Mucosa of rectum (tissue), 2 donors: Measurements from ENCODE around the gene CCDC14.

Experiments used
- H3K27ac ChIP-seq, 2 donors: one replicate each; pipeline ENCODE4 v1.7.0; 2013; ENCODE audit warnings: inconsistent platforms in 2 of 2, low read depth in 2 of 2, low read length in 2 of 2
- H3K27me3 ChIP-seq, 2 donors: one replicate each; pipeline ENCODE4 v1.7.0; 2013; ENCODE audit warnings: low read length in 2 of 2; ENCODE audit not compliant: control insufficient read depth in 2 of 2, insufficient read depth in 2 of 2
- H3K36me3 ChIP-seq, 2 donors: one replicate each; pipeline ENCODE4 v1.7.0; 2013; ENCODE audit warnings: low read length in 2 of 2; ENCODE audit not compliant: control insufficient read depth in 2 of 2, insufficient read depth in 2 of 2
- H3K4me1 ChIP-seq, 2 donors: one replicate each; pipeline ENCODE4 v1.7.0; 2013; ENCODE audit warnings: low read length in 2 of 2, mild to moderate bottlenecking in 1 of 2; ENCODE audit not compliant: control insufficient read depth in 2 of 2, insufficient read depth in 2 of 2
- H3K4me3 ChIP-seq, 2 donors: one replicate each; pipeline ENCODE4 v1.7.0; 2013; ENCODE audit warnings: low read length in 2 of 2
- H3K9ac ChIP-seq, 2 donors: one replicate each; pipeline ENCODE4 v1.7.0; 2013; ENCODE audit warnings: low read length in 2 of 2, low read depth in 1 of 2, mild to moderate bottlenecking in 1 of 2
- H3K9me3 ChIP-seq, 2 donors: one replicate each; pipeline ENCODE4 v1.7.0; 2013; ENCODE audit warnings: low read length in 2 of 2; ENCODE audit not compliant: control insufficient read depth in 2 of 2
- donor health status: healthy.
- donor health status: Normal muscosa, but diverticular disease.

The CCDC14 gene

DNA sequence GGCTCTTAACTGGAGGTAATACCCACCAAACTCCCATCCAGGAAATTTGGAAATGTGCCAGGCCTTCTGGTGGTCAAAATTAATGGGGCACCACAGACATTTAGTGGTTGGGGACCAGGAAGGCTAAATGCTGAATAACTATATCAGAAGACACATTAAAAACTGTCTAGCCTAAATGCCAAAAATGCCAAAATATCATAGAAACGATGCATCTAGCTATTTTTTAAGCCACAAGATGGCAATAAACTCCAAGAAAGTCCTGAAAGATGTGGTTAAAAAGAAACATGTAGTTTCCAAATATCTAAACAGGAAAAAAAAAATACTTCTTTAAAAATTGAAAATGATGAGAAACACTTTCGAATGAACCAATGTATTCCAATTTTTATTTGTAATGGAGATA is 19.9 kb downstream of the CCDC14 start:
- Histone ChIP-seq H3K9ac (no peak overlapping the region), H3K36me3 (peaks cover 17 to 19% of the 10 kb centered on the region in 2 donors), H3K9me3 (no peaks in the 10 kb centered on the region), H3K4me3 (no peak overlapping the region), H3K27ac (no peak overlapping the region), H3K27me3 (no peaks in the 10 kb centered on the region), H3K4me1 (peaks cover 0 to 8% of the 10 kb centered on the region in 2 donors)

DNA sequence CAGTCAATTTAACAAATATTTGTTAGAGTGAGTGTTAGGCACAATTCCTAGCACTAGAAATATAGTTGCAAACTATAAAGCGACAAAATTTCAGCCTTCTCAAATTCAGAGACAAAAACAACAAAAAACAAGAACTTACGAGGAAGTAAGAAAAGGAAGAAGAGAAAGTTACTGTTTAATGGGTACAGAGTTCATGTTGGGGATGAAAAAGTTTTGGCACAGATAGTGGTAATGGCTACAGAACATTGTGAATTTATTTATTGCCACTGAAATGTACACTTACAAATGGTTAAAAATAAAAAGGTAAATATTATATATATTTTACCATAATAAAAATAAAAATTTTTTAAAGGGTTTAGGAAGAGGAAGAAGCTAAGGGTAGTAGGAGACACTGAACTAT is 21.3 kb downstream of the CCDC14 start:
- Histone ChIP-seq H3K27ac (no peak overlapping the region), H3K4me1 (peaks cover 0 to 8% of the 10 kb centered on the region in 2 donors), H3K9me3 (no peaks in the 10 kb centered on the region), H3K9ac (no peak overlapping the region), H3K27me3 (no peaks in the 10 kb centered on the region), H3K36me3 (peaks cover 16 to 18% of the 10 kb centered on the region in 2 donors), H3K4me3 (no peak overlapping the region)

DNA sequence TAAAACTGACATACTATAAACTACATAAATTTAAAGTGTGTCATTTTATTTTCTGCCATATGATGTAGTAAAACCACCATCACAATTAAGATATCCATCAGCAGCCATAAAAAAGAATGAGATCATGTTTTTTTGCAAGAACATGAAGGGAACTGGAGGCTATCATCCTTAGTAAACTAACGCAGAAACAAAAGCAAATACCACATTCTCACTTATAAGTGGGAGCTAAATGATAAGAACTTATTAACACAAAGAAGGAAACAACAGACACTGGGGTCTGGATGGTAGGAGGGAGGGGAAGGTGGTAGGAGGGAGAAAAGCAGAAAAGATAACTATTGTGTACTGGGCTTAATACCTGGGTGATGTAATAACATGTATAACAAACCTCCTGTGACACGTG is 24.6 kb downstream of the CCDC14 start:
- Histone ChIP-seq H3K4me1 (peaks cover 0 to 8% of the 10 kb centered on the region in 2 donors), H3K9me3 (no peaks in the 10 kb centered on the region), H3K4me3 (no peak overlapping the region), H3K27ac (no peak overlapping the region), H3K27me3 (no peaks in the 10 kb centered on the region), H3K9ac (no peak overlapping the region), H3K36me3 (peaks cover 4 to 6% of the 10 kb centered on the region in 2 donors)

DNA sequence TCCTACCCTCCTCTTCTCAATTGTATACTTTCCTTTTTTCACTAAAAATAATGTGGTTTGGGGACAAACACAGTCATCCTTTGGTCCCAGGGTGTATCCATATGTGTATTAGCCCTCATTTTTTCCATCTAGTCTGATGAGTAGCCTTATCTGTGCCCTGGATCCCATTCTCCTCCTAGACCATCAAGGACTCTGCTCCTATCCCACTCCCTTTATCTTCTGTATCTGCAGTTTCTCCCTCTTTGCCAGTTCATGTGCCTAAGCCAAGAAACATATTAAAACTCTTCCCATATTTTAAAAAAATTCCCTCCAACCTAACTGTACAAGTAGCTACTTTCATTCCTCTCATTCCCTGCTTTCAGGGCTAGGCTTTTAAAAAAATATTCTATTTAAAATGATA is 25.2 kb downstream of the CCDC14 start:
- H3K9ac ChIP-seq: no peak overlapping the region
- peaks cover 6 to 8% of the 10 kb centered on the region in 2 donors for H3K36me3 ChIP-seq
- H3K4me1 ChIP-seq: peaks cover 0 to 6% of the 10 kb centered on the region in 2 donors
- no peaks in the 10 kb centered on the region for H3K9me3 ChIP-seq
- no peak overlapping the region for H3K27ac ChIP-seq
- H3K4me3 ChIP-seq: no peak overlapping the region
- no peaks in the 10 kb centered on the region for H3K27me3 ChIP-seq

DNA sequence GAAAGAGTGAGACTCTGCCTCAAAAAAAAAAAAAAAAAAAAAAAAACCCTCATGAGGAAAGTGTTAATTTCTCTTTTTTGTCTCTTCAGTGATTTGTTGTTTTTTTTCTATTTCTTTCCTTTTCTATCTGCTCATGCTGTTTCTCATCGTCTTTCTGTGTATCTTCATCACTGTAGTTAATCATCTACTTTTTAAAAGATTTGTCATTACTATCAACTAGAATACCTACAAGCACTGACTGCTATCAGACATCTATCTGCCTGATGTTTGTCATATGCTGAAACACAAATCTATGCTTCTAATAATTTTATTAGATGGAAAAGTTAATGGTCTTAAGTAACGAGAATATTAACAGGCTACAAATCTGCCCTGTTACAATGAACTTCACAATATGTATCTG is 26.8 kb downstream of the CCDC14 start:
- no peak overlapping the region for H3K27ac ChIP-seq
- peaks cover 0 to 4% of the 10 kb centered on the region in 2 donors for H3K4me1 ChIP-seq
- H3K27me3 ChIP-seq: no peaks in the 10 kb centered on the region
- peaks cover 16% of the 10 kb centered on the region in 2 donors for H3K36me3 ChIP-seq
- H3K9ac ChIP-seq: no peak overlapping the region
- no peak overlapping the region for H3K4me3 ChIP-seq
- H3K9me3 ChIP-seq: no peaks in the 10 kb centered on the region

DNA sequence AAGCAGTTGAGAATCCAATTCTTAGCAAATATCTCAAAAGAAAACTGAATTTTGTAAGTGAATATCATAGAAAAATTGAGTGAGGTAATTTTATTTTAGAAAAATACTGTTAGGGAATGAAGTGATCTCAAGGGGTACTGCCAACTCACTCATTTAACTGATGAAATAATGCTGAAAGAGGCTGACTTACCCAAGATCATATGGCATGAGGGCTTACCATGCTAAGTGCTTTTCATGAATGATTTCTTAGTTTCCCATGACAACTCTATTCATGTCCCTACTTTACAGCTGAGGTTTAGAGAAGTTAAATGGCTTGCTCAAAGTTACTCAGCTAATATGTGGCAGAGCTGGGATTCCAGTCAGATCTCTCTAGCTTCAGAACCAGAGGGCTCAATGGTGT is 30.6 kb downstream of the CCDC14 start:
- H3K9ac ChIP-seq: no peak overlapping the region
- no peak overlapping the region for H3K27ac ChIP-seq
- H3K9me3 ChIP-seq: no peaks in the 10 kb centered on the region
- H3K36me3 ChIP-seq: peaks cover 19 to 20% of the 10 kb centered on the region in 2 donors
- H3K4me3 ChIP-seq: no peak overlapping the region
- no peaks in the 10 kb centered on the region for H3K4me1 ChIP-seq
- no peaks in the 10 kb centered on the region for H3K27me3 ChIP-seq

DNA sequence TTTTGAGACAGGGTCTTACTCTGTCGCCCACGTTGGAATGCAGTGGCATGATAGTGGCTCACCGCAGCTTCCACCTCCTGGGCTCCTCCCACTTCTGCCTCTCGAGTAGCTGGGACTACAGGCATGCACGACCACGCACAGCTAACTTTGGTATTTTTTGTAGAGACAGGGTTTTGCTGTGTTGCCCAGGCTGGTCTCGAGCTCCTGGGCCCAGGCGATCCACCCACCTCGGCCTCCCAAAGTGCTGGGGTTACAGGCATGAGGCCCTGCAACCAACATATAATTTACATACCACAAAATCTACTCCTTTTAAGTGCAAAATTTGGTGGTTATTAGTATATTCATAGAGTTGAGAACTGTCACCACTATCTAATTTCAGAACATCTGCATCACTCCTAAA is 31.7 kb downstream of the CCDC14 start:
- no peaks in the 10 kb centered on the region for H3K9me3 ChIP-seq
- H3K27me3 ChIP-seq: no peaks in the 10 kb centered on the region
- H3K4me1 ChIP-seq: no peaks in the 10 kb centered on the region
- peaks cover 21 to 24% of the 10 kb centered on the region in 2 donors for H3K36me3 ChIP-seq
- H3K4me3 ChIP-seq: no peak overlapping the region
- H3K27ac ChIP-seq: no peak overlapping the region
- no peak overlapping the region for H3K9ac ChIP-seq

DNA sequence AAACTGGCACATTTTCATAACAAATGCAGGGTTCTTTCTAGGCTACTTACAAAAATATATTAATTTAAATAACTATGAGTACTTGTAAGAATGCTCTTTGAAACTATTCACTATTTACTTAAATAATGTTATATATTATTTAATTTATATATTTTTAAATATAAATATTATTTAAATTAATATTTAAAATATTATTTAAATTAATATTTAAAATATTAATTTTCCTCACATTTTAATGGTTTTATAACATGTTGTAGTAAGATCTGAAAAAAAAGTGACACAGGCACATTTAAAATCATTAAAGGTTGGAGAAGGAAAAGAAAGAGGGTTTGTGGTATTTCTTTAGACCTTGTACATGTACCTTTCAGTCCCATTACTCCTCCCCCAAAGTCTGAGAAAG is 34.6 kb downstream of the CCDC14 start:
- H3K27ac ChIP-seq: no peak overlapping the region
- no peaks in the 10 kb centered on the region for H3K4me1 ChIP-seq
- peaks cover 15 to 22% of the 10 kb centered on the region in 2 donors for H3K36me3 ChIP-seq

DNA sequence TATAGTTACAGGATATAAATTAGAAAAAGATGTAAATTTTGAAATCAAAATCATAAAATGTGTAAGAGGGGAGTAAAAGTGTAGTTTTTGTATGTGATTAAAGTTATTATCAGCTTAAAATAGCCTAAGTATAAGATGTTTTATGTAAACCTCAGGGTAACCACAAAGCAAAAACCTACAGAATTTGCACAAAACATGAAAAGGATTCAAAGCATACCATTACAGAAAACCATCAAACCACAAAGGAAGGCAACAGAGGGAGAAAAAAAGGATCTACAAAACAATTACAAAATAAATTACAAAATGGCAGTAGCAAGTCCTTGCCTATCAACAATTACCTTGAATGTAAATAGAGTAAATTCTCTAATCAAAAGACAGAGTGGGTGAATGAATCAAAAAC is 40.2 kb downstream of the CCDC14 start:
- no peak overlapping the region for H3K27ac ChIP-seq
- H3K36me3 ChIP-seq: peaks cover 19 to 27% of the 10 kb centered on the region in 2 donors
- no peaks in the 10 kb centered on the region for H3K27me3 ChIP-seq
- no peak overlapping the region for H3K4me3 ChIP-seq
- H3K9ac ChIP-seq: no peak overlapping the region
- peaks cover 0 to 10% of the 10 kb centered on the region in 2 donors for H3K9me3 ChIP-seq
- H3K4me1 ChIP-seq: no peaks in the 10 kb centered on the region

More for the DNA sequence above, 34.6 kb downstream of the CCDC14 start:
- Histone ChIP-seq H3K9me3 (no peaks in the 10 kb centered on the region), H3K27me3 (no peaks in the 10 kb centered on the region), H3K4me3 (no peak overlapping the region), H3K9ac (no peak overlapping the region)

DNA sequence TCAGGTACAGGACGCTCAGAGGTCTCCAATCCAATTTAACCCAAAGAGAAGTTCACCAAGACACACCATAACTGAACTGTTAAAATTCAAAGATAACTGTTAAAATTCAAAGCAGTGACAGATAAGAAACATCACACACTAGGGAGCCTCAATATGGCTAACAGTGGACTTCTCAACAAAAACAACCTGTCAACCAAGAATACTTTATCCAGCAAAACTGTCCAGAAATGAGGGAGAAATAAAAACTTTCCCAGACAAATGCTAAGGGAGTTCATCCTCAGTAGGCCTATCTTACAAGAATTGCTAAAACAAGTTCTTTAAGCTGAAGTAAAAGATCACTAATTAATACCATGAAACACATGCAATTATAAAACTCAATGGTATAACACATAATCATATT is 40.6 kb downstream of the CCDC14 start:
- Histone ChIP-seq H3K9me3 (peaks cover 0 to 10% of the 10 kb centered on the region in 2 donors), H3K27ac (no peak overlapping the region), H3K4me3 (no peak overlapping the region), H3K4me1 (no peaks in the 10 kb centered on the region), H3K36me3 (peaks cover 18 to 27% of the 10 kb centered on the region in 2 donors), H3K9ac (no peak overlapping the region), H3K27me3 (no peaks in the 10 kb centered on the region)

DNA sequence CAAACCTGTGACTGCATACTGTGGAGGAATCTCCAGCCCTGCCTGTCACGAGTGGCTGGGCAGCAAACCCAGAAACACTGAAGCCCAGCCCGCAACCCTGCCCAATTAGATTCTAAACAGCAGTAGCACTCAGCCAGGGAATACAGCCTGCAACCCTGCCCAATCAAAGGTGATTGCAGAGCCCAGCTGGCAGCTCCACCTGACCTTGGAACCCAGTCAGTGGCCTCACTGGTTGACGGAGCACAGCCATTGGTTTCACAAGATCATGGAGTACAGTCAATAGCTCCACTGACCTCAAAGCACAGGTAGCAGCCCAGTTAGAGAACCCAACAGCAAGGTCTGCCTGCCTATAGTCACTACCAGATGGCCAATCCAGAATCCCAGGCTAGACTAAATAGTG is 41.7 kb downstream of the CCDC14 start:
- no peak overlapping the region for H3K9ac ChIP-seq
- peaks cover 0 to 10% of the 10 kb centered on the region in 2 donors for H3K9me3 ChIP-seq
- no peaks in the 10 kb centered on the region for H3K27me3 ChIP-seq
- H3K4me1 ChIP-seq: no peaks in the 10 kb centered on the region
- no peak overlapping the region for H3K27ac ChIP-seq
- peaks cover 19 to 32% of the 10 kb centered on the region in 2 donors for H3K36me3 ChIP-seq
- H3K4me3 ChIP-seq: no peak overlapping the region
